Breast epithelium (tissue), 3 donors: ENCODE results near the gene BACH2.

ENCODE experiments used
- POLR2A ChIP-seq: fragments of 450-650 bp; IDR thresholded peaks from one replicate; pipeline ENCODE4 v1.6.1; 2016; ENCODE audit warnings: antibody characterized with exemption, mild to moderate bottlenecking, moderate library complexity
- POLR2AphosphoS5 ChIP-seq, 3 donors: sonication (generic); formaldehyde crosslinking; IDR thresholded peaks; one replicate each; pipeline ENCODE4 v1.6.1; 2017; ENCODE audit warnings: antibody characterized with exemption in 3 of 3
- TF ChIP-seq, protein P1 (sequence below), 3 donors: fragments of 450-650 bp; IDR thresholded peaks; one replicate each; pipeline ENCODE4 v1.5.1; 2016 to 2017; ENCODE audit warnings: antibody characterized with exemption in 3 of 3, mild to moderate bottlenecking in 3 of 3, moderate library complexity in 3 of 3

DNA sequence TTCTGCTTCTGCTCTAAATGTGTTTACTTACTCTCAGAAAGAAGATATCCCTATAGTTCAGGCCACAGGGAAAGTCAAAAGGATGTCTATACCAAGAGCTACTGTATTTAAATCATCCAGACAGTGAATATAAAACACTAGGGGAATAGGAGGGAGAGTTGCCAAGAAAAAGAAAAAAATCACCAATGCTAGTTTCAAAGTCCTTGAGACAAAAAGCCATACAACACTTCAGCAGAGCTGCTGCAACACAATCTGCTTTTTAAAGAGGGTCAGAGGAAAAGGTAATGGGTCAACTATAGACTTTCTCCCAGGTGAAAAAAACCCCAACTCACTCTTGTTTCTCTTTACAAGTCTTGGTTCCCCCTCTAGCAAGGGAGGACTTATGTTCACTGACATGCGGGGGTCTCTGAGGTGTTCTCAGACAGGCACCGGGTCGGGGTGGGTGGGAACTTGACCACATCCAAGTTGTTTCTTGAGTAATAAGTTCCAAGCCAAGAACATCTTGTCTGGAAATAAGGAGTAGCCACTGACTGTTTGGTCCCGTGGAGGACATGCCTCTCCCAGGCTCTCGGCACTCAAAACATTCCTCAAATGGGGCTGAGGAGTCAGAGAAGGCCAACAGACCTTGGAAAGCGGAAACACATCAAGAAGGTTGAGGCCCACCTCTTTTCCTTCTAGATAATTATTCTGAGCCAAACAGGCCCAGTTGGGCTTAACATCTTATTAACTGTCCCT is 354.7 kb downstream of the BACH2 start:
- TF ChIP-seq POLR2A (no peak), POLR2AphosphoS5 (IDR thresholded peaks at IDR 0.05) (no peak)
- TF ChIP-seq, protein P1, sequence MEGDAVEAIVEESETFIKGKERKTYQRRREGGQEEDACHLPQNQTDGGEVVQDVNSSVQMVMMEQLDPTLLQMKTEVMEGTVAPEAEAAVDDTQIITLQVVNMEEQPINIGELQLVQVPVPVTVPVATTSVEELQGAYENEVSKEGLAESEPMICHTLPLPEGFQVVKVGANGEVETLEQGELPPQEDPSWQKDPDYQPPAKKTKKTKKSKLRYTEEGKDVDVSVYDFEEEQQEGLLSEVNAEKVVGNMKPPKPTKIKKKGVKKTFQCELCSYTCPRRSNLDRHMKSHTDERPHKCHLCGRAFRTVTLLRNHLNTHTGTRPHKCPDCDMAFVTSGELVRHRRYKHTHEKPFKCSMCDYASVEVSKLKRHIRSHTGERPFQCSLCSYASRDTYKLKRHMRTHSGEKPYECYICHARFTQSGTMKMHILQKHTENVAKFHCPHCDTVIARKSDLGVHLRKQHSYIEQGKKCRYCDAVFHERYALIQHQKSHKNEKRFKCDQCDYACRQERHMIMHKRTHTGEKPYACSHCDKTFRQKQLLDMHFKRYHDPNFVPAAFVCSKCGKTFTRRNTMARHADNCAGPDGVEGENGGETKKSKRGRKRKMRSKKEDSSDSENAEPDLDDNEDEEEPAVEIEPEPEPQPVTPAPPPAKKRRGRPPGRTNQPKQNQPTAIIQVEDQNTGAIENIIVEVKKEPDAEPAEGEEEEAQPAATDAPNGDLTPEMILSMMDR (IDR thresholded peaks at IDR 0.05), result no peak
